ENCODE results near the gene CCDC188.

CCDC188 gene

DNA sequence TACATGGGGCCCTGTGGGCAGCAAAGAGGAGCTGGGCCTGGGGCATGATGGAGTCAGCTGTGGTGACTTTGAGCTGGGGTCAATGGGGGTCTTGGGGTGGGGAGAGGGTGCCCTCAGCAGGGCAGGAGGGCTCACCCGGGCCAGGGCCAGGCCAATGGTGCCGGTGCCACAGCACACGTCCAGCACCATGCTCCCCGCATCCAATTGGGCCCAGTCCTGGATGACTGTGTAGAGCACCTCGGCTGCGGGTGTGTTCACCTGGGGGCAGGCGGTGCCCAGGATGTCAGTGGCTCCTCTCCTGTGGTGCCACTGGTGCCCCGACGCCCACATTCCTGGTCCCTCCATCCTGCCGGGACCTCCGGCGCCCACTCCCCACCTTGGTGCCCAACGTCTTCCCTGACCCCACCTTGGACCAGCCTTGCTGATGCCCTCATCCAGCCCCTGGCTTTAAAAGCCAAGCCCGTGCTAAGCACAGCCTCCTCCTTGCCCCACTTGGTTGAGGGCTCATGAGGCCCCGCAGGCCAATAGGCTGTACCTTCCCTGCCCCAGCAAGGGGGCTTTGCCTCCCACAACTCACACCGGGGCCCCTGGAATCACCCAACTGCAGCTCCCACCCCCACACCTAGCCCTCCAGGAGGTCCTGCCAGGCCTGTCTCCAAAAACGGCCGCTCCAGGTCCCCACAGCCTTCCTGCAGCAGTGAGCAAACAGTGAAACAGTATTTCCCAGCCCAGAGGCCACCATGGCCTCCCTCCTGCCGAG, 37.1 kb downstream of the CCDC188 start:
- H3K36me3 ChIP-seq: peaks cover 83% of the 10 kb centered on the region

DNA sequence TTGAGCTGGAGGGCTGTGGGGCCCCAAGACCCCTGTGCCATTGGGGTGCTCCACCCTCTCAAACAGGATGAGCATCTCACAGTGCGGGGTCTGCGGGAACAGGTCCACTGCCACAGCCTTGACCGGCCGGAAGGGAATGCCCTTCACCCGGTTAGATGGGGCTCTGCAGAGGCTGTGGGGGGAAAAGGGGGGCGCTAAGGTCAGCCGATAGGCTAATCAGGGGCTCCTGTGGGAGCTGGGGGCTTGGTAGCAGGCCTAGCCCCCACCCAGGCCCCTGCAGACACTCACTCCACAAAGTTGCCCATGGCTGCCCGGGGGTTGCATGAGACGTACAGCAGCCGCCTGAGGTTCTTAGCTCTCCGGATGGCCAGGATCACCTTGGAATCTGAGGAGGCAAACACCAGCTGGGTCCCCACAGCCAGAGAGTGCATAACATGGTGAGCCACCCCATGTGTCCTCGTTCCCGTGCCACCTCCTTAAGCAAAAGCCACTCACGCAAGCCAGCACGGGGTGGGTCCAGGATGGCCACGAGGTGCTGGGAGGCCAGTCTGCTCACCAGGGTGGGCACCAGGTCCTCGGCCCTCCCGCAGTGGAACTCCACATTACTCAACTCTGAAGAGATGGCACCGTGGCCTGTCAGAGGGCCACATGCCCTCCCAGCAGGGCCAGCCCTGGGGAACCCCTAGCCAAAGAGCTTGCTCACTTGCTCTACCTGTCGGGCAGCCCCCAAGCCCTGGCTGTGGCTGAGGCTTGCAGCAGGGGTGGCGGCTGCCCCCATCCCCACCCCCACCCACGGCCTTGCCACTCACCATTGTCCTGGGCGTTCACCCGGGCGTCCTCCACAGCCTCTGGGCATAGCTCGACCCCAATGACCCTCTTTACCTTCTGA, 38.0 kb downstream of the CCDC188 start:
- H3K36me3 ChIP-seq: peaks cover 83% of the 10 kb centered on the region
- no peaks in the 10 kb centered on the region; the same call in 1 of the 2 replicates for H3K4me1 ChIP-seq
- no peaks in the 10 kb centered on the region for H3K9me3 ChIP-seq

More for the DNA sequence above, 37.1 kb downstream of the CCDC188 start:
- DNase-seq: peak; percentile 17
- Histone ChIP-seq H3K4me3 (ENCODE audit: low read depth, low read length) (no peak overlapping the region), H3K9me3 (no peaks in the 10 kb centered on the region), H3K4me1 (no peaks in the 10 kb centered on the region; the same call in 1 of the 2 replicates), H3K27me3 (no peaks in the 10 kb centered on the region)
- TF ChIP-seq, protein P1, sequence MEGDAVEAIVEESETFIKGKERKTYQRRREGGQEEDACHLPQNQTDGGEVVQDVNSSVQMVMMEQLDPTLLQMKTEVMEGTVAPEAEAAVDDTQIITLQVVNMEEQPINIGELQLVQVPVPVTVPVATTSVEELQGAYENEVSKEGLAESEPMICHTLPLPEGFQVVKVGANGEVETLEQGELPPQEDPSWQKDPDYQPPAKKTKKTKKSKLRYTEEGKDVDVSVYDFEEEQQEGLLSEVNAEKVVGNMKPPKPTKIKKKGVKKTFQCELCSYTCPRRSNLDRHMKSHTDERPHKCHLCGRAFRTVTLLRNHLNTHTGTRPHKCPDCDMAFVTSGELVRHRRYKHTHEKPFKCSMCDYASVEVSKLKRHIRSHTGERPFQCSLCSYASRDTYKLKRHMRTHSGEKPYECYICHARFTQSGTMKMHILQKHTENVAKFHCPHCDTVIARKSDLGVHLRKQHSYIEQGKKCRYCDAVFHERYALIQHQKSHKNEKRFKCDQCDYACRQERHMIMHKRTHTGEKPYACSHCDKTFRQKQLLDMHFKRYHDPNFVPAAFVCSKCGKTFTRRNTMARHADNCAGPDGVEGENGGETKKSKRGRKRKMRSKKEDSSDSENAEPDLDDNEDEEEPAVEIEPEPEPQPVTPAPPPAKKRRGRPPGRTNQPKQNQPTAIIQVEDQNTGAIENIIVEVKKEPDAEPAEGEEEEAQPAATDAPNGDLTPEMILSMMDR (IDR thresholded peaks at IDR 0.05; ENCODE audit: low read depth, low read length): no peak

DNA sequence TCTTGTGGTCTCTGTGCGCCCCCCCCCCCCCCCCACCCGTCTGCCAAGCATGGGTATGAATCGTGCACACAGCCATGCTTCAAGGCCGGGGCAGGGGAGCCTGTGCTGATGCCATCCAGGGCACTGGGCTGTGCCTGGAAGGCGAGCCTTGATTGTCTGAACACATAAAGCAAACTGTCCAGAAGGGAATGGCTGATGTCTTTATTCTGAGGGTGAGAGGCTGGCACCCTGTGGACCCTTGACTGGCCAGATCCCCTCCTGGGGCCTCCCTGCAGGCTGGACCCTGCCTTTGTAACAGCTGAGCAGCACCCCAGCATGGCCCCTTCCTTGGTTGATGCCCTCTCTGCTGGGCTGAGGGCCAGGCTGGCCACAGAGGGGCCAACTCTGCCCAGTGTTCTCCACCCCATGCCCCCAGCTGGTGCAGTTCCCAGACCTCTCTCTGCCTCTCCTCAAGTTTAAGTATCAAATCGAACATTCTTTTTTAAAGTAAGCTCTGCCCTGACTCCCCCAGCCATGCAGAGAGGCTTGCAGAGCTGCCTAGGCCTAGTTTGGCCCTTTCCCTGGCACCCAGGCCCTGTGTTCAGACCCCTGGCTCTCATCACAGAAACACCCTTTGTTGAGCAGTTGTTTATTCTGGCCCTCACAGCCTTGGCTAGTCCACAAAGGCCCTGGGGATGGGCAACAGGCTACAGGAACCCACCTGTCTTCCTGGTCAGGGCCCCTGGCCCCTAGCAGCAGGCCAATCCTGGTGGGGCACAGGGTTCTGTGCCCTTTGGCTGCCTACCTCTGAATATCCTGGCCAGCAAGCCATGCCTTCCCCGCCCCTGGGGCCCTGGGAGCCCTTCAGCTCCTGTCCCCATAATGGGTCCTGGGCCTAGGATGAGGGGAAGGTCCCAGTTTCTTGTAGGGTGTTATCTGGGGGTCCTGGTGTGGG, 38.9 kb downstream of the CCDC188 start:
- H3K4me1 ChIP-seq: no peaks in the 10 kb centered on the region; the same call in 1 of the 2 replicates
- peaks cover 90% of the 10 kb centered on the region for H3K36me3 ChIP-seq
- H3K9me3 ChIP-seq: no peaks in the 10 kb centered on the region
- no peak for DNase-seq
- TF ChIP-seq, protein P1 (IDR thresholded peaks at IDR 0.05; ENCODE audit: low read depth, low read length): no peak
- no peak overlapping the region for H3K4me3 ChIP-seq (ENCODE audit: low read depth, low read length)
- no peaks in the 10 kb centered on the region for H3K27me3 ChIP-seq

More for the DNA sequence above, 38.0 kb downstream of the CCDC188 start:
- TF ChIP-seq, protein P1 (IDR thresholded peaks at IDR 0.05; ENCODE audit: low read depth, low read length): no peak
- Histone ChIP-seq H3K4me3 (ENCODE audit: low read depth, low read length) (no peak overlapping the region), H3K27me3 (no peaks in the 10 kb centered on the region)
- DNase-seq: no peak

DNA sequence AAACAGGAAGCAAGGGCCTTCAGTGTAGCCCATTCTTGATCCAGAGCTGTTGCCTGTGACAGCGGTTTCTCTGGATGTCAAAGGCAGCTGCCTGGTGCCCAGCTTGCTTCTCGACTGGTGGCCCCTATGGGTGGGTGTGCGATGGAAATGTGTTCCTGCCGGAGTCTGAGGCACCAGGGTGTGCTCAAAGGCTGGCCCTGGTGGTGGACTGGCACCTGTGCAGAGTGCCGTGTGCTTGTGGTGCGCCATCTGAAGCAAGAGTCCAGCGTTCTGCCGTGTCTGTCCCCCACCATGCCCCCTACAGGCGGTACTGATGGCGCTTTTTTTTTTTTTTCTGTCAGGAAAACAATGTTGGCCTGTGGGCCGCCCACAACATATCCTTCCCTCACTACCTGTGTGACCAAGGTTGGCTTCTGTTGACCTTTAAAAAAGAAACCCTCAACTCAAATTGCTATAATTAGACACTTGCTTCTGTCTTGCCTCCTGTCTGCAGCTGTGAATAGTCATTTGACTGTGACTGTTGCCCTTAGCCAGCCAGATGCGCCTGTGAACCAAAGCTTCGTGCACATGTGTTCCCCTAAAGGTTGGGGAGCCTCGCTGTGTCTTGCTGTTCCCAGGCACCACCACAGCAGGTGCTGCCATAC, 39.7 kb downstream of the CCDC188 start:
- TF ChIP-seq, protein P1 (IDR thresholded peaks at IDR 0.05; ENCODE audit: low read depth, low read length): peak; percentile 81
- no peak overlapping the region for H3K4me3 ChIP-seq (ENCODE audit: low read depth, low read length)
- DNase-seq: peak; percentile 74

DNA sequence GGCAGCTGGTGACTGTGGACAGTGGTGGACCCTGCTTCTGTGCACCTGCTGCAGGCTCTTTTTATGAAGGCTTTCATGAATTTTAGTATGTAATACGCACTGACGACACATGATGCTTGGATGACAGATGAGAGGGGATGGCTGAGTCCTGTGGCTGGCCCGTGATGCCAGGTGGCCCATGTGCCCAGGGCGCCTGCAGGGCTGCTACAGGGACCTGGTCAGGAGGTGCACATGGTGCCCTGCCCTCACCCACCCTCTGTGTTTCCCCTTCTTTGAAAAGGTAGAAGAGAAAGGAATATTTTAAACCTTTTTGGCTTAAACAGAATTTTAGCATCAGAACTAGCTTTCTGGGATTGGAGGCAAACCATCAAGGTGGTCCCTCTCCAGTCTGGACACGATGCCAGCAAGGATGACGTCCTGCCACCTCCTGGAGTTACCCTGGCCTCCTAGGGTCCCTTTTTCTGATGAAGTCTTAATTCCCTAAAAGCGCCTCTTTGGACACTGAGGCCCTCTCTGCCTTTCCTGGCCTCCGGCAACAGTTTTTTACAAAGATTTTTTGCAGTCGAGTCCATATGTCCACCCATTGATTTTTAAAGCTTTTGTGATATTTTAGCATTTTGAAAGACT, 40.4 kb downstream of the CCDC188 start:
- peaks cover 98% of the 10 kb centered on the region for H3K36me3 ChIP-seq
- no peak for DNase-seq
- no peaks in the 10 kb centered on the region for H3K27me3 ChIP-seq
- H3K4me3 ChIP-seq (ENCODE audit: low read depth, low read length): no peak overlapping the region
- no peaks in the 10 kb centered on the region for H3K4me1 ChIP-seq
- H3K9me3 ChIP-seq: no peaks in the 10 kb centered on the region
- TF ChIP-seq, protein P1 (IDR thresholded peaks at IDR 0.05; ENCODE audit: low read depth, low read length): no peak

More for the DNA sequence above, 39.7 kb downstream of the CCDC188 start:
- H3K36me3 ChIP-seq: peaks cover 98% of the 10 kb centered on the region
- H3K4me1 ChIP-seq: no peaks in the 10 kb centered on the region; the same call in 1 of the 2 replicates
- H3K9me3 ChIP-seq: no peaks in the 10 kb centered on the region
- no peaks in the 10 kb centered on the region for H3K27me3 ChIP-seq
